Measurements from ENCODE around the gene DYNLT4.

- TF ChIP-seq NFIC (IDR thresholded peaks at IDR 0.05; ENCODE audit: borderline replicate concordance) (no peak), CTCF (IDR thresholded peaks at IDR 0.05) (no peak), SIN3A (IDR thresholded peaks at IDR 0.05; ENCODE audit: borderline replicate concordance, low read depth, low read length) (no peak), JUND (IDR thresholded peaks at IDR 0.05) (no peak), EP300 (IDR thresholded peaks at IDR 0.05; ENCODE audit: borderline replicate concordance in 1 of 2, low read depth in 1 of 2, low read length in 1 of 2) (no peak), EZH2phosphoT487 (IDR thresholded peaks at IDR 0.05; ENCODE audit: borderline replicate concordance, low read depth) (no peak), FOXM1 (IDR thresholded peaks at IDR 0.05; ENCODE audit: low read depth) (no peak)
Observed at GRCh38 chr1:44776730-44777068, 30.5 kb downstream of the DYNLT4 start.
